HG02571 (cell line): ENCODE results near the gene MED27.

Source experiments
- ATAC-seq: cut with Tn5 transposase; IDR thresholded peaks from one replicate; pipeline ENCODE4 v1.9.1; 2021; ENCODE audit warnings: mild to moderate bottlenecking, moderate library complexity; ENCODE audit not compliant: unreplicated experiment

MED27 gene

DNA sequence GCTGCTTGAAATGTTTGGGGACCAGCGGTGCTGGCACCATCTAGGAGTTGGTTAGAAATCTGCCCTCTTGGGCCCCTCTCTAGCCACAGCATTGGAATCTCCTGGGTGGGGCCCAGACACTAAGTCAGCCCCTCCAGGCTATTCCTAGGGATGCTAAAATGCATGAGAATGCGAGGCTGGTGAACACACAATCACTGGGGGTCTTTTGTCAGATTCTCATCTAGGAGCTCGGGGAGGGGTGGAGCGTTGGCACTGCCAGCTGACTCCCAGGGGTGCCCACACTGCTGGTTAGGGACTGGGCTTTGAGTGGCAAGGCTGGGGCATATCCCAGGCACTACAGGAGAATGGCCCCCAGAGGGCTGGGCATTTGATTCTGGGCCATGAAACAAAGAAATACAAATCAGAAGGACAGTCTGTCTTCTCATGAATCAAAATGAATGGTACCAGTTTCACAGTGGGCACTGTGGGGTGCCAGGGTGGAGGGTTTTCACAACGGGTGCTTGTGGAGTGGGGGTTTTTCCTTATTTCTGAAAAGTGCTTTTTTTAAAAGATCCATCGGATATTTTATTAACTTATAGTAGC, 212.0 kb downstream of the MED27 start:
- no peak for ATAC-seq

DNA sequence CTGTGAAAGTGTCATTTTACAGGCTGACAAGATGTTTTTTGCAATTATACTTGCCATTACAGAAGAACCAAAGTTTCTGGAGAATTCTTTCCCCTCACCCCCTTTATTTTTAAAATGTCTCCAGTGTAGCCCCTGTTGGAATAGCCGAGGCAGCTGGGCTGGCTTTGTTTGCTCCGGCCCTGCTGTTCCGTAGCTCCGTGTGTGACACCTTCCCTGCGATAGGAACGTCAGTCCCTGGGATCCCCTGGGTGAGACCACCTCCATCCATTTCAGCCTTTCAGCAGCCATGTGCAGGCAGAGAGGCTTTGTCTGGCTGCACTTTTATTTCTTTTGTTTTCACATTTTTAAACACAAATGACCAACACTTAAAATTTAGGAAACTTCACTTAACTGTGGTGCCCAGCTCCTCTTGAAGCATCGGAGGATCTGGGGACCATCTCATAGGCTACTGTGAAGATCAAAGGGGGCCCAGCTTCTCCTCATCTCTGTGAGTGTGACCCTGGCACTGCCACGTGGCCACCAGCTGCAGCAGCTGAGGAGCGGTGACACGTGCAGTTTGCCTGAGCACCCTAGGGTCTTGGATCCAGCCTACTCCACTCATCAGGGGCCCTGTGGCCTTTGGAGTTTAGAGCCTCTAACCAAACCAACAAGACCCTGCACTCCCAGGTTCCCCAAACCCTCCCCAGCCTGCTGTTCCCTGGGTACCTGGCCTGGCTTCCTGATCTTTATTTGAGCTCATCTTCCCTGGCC, 214.0 kb downstream of the MED27 start:
- no peak for ATAC-seq

DNA sequence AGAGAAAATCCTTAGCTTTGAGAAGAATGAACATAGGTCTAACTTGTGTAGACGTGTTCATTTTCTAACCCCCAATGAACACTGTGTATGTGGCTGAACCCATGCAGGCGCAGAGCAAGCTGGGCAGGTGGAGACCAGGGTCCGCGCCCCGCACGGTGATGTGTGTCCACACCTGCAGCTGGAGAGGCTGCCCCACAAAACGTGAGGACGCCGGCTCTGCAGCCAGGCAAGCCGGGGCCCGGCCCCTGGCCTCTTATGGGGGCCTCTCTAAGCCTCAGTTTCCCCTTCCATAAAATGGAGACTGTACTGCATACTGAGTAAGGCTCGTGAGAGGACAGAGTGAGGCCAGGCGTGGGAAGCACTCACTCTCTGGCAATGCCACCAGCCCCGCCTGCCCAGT, 215.1 kb downstream of the MED27 start:
- no peak for ATAC-seq

DNA sequence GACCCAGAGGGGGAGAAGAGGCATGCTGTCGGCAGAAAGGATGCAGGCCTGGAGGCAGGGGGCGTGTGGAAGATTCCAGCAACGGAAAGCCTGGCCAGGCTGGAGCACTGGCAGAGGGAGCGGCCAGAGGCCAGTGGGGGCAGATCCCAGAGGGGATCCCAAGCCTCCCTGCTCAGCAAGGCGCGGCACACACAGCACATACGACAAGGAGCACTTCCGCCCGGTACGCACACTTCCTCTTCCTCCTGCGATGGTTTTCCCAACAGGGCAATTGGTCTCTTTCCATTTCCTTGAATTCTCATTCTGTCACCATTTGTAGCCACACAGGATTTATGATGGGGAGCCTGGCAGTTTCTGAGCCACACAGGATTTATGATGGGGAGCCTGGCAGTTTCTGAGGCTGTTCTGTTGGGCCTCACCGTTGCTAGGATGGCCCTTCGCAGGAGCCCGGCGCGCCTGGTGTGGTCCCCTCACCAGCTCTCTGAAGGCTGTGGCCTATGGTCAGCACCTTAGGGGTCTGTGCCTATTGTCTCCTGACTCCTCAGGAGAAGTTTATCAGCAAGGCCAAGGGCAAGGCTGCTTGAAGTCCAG, 216.3 kb downstream of the MED27 start:
- ATAC-seq = no peak

DNA sequence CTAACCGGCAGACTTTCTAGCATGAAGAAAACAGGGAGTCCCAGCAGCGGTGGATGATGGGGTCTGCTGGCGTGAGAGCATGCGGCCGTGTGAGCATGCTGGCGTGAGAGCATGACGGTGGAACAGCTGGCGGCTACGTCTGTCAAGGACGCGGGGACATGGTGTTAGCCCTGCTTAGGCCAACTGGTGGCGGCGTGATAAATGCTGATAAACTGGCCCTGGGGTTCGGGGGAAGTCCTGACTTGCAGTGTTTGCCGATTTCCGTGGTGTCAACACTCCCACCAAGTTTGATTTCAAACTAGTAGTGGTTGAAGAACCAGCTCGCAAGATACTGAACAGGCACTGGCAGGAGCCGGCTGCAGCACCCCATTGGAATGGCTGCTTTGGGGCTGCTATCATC, 217.4 kb downstream of the MED27 start:
- no peak for ATAC-seq

DNA sequence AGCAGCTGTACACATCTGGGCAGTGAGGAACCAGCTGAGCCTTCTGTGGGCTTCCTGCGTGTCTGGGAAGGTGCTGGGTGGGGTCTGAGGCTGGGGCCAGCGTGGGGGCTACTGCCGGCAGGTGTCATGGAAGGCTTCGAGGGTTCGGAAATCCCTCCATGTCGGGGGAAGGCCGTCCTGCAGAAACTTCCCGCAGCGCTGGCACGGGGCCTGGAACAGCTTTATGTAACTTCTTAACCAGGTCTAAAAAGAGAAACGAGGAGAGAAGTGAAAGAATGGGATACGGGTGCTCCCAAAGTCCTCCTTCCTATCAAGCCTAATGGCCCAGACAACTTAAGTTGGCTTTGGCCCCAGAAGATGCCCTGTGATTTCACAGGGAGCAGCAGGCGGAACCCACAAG, 219.2 kb downstream of the MED27 start:
- ATAC-seq = no peak

DNA sequence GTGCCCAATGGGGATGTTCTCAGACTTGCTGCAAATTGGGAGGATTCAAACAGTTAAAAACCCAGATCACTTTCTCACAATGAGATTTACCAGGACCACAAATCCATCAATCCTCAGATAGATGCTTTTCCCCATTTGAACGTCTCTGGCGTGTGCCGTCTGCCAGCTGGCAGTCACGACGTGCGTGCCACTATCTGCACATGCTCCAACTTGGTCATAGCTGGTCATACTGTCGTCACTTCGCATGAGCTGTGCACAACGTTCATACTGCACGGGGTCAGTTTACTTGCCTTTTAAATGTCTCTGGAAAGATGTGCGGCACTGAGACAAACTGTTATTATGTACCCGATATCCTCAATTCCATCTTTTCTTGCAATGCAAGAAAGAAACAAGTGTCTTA, 221.5 kb downstream of the MED27 start:
- ATAC-seq = no peak

DNA sequence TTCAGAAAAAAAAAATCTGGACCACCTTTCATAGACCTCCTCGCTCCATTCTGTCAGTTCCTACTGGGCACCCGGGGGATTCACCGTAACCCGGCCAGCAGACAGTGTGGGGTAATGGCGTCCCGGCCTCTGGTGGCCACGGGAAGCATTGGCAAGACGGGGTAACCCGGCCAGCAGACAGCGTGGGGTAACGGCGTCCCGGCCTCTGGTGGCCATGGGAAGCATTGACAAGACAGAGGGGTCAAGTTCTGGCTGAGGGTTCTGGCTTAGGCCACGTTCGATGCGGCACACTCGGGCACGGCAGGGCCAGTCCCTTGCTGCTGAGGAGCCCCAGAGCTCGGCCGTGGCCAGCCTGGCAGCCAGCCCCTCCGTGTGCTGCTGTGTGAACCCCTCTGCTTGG, 223.6 kb downstream of the MED27 start:
- no peak for ATAC-seq

DNA sequence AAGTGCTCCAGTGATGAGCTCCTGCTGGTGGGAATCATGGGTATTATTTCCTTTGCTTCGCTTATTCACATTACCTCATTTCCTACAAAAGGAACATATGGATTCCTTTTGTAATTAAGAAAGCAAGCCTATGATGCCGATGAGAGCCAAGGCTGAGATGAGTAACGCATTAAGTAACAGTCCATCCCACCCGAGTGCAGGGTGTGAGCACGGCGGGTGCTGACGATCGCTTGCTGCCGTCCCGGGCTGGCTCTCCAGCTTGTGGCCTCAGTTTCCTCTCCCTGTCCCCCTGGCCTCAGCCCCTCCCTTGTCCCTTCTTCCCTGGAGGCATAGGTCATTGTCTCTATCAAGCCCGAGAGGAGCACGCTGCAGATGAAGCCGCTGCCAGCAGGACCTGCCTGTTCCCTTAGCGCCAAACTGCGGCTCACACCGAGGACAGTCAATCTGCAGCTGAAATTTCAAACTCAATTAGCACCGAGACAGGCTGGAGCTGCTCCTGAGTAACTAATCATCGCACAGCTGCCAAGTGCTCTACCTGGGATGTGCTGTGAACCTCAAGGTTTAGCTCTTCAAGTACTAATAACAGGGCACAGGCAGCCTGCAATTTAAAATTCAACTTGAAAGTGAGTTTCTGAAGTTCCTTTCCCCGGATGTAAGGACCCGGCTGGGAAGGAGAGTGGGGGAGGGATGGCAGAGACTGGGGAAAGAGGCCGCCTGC, 224.6 kb downstream of the MED27 start:
- ATAC-seq = no peak

DNA sequence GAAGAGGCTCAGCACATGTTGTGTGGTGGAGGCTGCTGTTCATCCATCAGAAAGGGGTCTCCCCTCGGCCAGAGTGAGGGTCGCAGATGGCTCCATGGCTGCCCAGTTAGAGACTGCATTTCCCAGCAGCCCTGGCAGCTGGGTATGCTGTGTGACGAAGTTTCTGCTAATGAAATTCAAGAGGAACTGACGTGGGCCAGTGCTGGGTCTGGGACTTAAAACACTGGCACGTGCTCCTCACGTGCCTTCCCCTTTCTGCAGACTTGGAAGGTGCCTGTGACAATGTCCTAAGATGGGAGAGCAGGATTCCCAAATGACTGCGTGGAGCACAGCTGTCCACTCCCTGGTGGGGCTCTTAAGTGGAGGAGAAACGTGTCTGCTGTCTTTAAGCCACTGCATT, 225.3 kb downstream of the MED27 start:
- no peak for ATAC-seq

DNA sequence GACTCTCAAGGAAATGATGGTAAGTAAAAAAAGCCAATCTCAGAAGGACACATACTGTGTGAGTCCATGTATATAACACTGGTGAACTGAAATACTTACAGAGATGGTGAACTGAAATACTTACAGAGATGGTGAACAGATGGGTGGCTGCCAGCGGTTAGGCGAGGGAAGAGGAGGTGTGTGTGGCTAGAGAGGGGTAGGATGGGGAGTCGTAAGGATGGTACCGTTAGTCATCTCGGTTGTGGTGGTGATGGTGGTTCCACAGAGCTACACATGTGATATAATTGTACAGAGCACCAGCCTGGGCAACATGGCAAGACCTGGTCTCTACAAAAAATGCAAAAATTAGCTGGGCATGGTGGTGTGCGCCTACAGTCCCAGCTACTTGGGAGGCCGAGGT, 226.2 kb downstream of the MED27 start:
- no peak for ATAC-seq

DNA sequence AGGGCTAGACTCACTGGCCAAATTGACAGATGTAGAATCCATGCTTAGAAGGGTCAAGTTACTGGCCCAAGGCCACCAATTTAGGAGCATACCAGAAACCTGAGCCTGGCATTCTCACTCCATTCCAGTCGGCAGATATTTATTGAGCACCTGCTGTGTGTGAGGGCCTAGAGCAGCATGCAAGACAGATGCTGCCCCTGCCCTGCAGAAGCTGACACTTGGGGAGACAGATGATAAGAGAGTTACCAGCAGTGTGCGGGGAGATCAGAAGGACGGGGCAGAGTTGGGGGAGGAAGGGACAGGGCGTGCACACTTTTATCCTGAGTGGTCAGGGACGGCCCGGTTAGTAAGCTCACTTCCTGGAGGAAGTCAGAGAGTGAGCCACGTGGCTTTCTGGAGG, 228.3 kb downstream of the MED27 start:
- no peak for ATAC-seq

DNA sequence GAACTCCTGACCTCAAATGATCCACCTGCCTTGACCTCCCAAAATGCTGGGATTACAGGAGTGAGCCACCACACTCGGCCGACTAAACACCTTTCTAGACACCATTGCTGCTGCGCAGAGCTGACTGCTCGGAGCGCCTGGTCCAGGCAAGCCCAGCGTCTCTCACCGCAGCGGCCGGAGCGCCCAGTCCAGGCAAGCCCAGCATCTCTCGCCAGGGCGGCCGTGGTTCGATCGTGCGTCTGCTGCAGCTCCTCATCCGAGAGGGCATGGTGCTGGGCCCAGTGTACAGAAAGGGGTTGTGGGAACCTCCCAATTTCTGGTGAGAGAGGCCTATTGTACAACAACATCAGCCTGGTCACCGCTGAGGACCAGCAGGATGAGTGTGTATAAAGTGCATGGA, 230.3 kb downstream of the MED27 start:
- no peak for ATAC-seq

DNA sequence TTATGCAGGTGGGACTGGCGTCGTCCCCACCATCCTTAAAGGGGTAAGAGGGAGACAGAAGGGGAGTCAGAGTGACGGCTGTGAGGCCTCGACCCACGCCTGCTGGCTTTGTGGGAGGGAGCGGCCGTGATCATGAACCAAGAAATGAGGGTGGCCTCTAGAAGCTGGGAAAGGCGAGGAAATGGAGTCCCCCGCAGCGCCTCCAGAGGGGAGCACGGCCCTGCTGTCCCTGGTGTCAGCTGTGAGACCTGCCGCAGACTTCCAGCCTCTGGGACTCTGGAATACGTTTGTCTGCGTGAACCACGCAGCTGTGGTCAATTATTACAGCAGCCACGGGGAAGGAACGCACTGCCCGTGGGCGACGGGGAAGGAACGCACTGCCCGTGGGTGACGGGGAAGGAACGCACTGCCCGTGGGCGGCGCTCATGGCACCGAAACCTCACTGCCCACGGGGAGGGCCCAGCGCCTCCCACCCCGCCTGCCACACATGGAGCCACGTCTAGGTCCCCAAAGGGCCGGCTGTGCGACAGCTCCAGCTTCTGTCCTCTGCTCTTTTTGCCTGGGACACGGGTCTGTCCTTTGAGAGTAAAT, 231.0 kb downstream of the MED27 start:
- no peak for ATAC-seq

DNA sequence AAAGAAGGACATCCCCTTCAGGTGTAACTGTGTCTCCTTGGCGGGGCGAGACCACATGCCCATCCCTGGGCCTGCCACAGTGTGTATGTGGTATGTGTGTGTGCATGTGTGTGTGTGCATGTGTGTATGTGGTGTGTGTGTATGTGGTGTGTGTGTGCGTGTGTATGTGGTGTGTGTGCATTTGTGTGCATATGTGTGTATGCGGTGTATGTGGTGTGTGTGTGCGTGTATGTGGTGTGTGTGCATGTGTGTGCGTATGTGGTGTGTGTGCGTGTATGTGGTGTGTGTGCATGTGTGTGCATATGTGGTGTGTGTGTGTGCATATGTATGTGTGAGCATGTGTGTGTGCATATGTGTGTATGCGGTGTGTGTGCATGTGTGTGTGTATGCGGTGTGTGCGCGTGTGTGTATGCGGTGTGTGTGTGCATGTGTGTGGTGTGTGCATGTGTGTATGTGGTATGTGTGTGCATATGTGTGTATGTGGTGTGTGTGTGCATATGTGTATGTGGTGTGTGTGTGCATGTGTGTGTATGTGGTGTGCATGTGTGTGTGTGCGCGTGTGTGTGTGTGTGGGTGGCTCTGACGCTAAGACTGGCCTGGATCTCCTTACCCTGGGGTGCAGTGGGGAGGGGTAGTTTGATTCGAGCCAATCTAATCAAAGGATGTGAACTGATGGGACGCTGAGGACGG, 231.9 kb downstream of the MED27 start:
- no peak for ATAC-seq

DNA sequence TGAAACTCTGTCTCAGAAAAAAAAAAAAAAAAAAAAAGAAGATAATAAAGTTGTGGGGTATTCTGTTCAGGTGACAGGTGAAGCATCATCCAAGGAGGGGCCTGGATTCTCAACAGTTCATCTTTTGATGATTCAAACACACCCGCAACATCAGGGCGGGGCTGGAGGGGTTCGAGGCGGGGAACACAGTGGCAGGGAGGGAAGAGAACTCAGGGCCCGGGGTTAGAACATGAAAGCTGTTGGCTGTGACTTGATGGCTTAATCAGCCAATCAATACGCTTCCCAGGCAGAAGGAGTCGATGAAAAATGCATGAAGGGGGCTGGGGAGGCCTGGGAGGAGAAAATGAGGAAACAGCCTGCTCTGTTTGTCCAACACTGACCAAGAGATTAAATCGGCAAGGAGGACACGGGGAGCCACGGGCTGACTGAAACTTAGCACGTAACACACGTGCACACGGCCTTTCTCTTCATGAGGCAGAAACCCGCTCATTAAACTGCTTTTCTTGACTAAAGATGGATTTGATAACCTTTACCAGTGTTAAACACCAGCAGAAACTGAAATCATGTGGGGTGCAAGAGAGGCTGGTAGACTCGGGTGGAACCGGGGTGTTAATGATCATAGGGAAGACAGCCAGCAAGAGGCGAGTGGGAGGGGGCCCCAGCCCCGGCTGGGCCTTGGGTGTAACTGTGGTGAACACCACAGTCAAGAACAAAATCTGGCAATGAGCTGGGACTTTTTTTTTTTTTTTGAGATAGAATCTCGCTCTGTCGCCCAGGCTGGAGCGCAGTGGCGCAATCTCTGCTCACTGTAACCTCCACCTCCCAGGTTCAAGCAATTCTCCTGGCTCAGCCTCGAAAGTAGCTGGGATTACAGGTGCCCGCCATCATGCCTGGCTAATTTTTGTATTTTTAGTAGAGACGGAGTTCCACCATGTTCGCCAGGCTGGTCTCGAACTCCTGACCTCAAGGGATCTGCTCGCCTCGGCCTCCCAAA, 234.1 kb downstream of the MED27 start:
- ATAC-seq = no peak

DNA sequence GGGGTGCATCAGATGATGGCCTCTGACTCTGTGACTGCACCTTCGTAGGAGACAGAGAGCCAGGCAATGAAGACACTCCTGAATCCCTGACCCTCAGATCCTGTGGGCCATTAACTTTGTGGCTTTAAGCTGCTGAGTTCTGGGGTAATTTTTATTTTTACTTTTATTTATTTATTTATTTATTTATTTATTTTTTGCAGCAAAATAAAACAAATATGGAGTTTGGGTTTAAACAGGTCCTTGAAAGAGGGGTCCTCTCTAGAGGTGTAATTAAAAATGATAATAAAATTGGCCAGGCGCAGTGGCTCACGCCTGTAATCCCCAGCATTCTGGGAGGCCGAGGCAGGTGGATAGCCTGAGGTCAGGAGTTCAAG, 234.9 kb downstream of the MED27 start:
- no peak for ATAC-seq

DNA sequence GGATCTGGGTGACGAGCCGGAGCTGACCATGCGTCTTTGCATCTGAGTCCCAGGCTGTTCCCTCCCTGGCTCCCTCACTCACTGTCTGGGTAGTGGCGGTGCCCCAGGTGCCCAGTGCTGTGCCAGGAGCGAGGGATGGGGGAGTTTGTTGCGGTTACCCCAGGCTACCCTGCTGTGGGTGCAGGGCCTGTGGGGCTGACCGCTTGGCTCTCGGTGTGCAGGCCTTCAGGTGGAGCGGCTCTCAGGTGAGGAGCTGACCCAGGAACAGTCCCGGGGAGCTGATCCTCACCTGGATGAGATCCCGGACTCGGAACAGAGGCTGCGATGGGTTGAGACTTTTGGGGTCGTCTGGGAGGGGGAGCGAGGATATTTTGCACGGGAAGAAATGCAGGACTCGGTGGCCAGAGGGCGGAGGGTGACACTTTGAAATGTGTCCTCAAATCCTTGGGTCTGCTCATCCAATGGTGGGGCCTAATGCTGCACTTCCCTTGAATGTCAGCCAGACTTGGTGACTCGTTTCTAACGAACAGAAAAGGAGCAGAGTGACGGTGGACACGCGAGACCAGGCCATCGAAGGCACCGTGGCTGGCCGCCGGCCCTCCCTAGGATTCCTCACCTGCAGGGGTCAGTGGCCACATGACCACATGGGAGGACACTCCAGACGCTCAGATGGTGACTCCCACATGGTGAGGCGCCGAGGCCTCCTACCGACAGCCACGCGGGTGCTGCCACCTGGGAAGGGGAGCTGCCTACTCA, 235.5 kb downstream of the MED27 start:
- no peak for ATAC-seq

DNA sequence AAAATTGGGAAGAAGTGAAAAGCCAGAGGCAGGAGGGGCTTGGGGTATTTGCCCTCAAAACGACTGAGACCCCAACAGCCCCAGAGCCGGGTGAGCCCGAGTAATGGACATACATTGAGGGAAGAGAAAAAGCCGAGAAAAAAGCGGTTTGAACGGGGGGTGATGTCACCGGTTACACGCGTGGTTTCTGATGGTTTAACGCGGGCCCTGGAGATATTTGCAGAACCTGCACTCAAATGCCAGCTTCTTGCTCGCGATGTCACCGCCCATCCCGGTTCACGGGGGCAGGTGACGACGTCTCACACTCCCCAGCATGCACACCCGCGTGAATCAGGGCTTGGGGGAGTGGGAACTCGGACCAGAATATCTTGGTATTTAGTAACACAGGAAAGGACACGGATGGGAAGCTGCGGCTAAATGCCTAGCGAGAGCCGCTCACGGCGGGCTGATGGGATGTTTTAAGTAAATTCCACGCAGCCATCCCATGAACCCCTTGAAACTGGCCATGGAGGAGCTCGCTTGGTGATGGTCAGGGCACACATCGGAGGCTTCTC, 237.8 kb downstream of the MED27 start:
- no peak for ATAC-seq
